VCaP (cell line): ENCODE measurements around the gene PYHIN1.

Experiments used
- H3K27ac ChIP-seq: fragments of 450-650 bp; 2 replicates; pipeline ENCODE4 v1.5.1; 2017
- CTCF ChIP-seq: fragments of 450-650 bp; conservative IDR thresholded peaks from 2 replicates; pipeline ENCODE4 v1.5.1; 2017; ENCODE audit warnings: mild to moderate bottlenecking, moderate library complexity

Gene PYHIN1

GRCh38 chr1:158931055-158931737 lies at the start of gene PYHIN1:
Gene PYHIN1, plus strand, starts transcription at chr1:158931552. Its CDS starts 5,359 bp downstream, at chr1:158936911.
- no peak for TF ChIP-seq CTCF
- H3K27ac ChIP-seq: no peak within 1 kb of the TSS

- H3K27ac ChIP-seq: no peak overlapping the region
- TF ChIP-seq CTCF: no peak
These were observed 37.7 kb upstream of the PYHIN1 start for GRCh38 chr1:158893654-158894053.

- TF ChIP-seq CTCF: no peak
- no peak overlapping the region for H3K27ac ChIP-seq
These were observed 32.6 kb upstream of the PYHIN1 start for GRCh38 chr1:158898722-158899121.

- H3K27ac ChIP-seq: no peak overlapping the region
- no peak for TF ChIP-seq CTCF
These were observed 29.7 kb upstream of the PYHIN1 start for GRCh38 chr1:158901623-158902022.

GRCh38 chr1:158916085-158916484 lies 15.3 kb upstream of the PYHIN1 start:
- TF ChIP-seq CTCF: no peak
- no peak overlapping the region for H3K27ac ChIP-seq

GRCh38 chr1:158924677-158925076 lies 6.7 kb upstream of the PYHIN1 start:
- TF ChIP-seq CTCF: no peak

GRCh38 chr1:158930504-158930903 lies 848 bp upstream of the PYHIN1 start:
- no peak overlapping the region for H3K27ac ChIP-seq

More at GRCh38 chr1:158924677-158925076, 6.7 kb upstream of the PYHIN1 start:
- no peak overlapping the region for H3K27ac ChIP-seq

More at GRCh38 chr1:158930504-158930903, 848 bp upstream of the PYHIN1 start:
- TF ChIP-seq CTCF: no peak
